NT2/D1 (cell line): ENCODE measurements around the gene PER1.

Source experiments
- SUZ12 ChIP-seq: IDR thresholded peaks from 2 replicates; pipeline ENCODE4 v1.6.1; 2011; ENCODE audit not compliant: insufficient read length, insufficient read depth; ENCODE audit errors: extremely low read depth
- ZNF274 ChIP-seq: IDR thresholded peaks from 2 replicates; pipeline ENCODE4 v1.6.1; 2011; ENCODE audit warnings: mild to moderate bottlenecking, low read depth, low read length

DNA sequence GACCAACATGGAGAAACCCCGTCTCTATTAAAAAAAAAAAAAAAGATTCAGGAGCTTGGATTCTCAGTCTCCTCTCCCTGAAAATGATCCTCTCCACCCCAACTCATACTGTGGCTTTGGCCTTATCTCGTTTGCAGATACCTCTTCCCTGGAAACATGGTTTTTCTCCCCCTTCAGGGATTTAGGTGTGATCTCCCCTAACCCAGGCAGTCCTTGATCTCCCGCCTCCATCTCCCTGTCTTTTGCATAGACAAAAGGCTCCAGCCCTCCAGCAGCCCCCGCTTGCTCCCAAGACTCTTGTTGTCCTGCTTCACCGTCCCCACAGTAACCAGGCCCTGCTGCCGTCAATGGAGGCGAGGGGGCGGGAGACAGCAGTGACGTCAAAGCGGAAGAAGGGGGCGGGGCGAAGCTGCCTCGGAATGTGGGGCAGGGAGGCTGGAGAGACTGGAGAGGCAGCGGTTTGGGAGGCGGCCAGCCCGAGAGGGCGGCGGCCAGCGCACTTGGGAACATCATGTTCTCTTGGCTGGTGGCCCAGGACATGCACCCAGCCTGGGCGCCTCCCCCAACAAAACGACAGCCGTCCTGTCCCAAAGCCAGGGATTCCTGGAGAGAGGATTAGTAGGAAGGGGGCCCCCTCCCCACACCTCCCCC is 1.9 kb upstream of the PER1 start:
- no peak for TF ChIP-seq SUZ12
- TF ChIP-seq ZNF274, result no peak
